BLaER1 treated with 17β-estradiol and CSF1 and Interleukin-3, amounts not matched to agents 10 nM and 100 nM (cell line): ENCODE measurements around the gene NUDC.

Source experiments
- H3K27ac ChIP-seq, 11 experiments: shearing (Covaris generic); formaldehyde crosslinking; 2 replicates each; pipeline ENCODE4 v1.8.1; 2022
- H3K27me3 ChIP-seq, 11 experiments: shearing (Covaris generic); formaldehyde crosslinking; 2 replicates each; pipeline ENCODE4 v1.8.1; 2022
- H3K36me3 ChIP-seq, 11 experiments: shearing (Covaris generic); formaldehyde crosslinking; 2 replicates each; pipeline ENCODE4 v1.8.1; 2022
- H3K4me1 ChIP-seq, 10 experiments: shearing (Covaris generic); formaldehyde crosslinking; 2 replicates each; pipeline ENCODE4 v1.8.1; 2022
- H3K4me2 ChIP-seq, 11 experiments: shearing (Covaris generic); formaldehyde crosslinking; 2 replicates each; pipeline ENCODE4 v1.8.1; 2022
- H3K4me3 ChIP-seq, 10 experiments: shearing (Covaris generic); formaldehyde crosslinking; 2 replicates each; pipeline ENCODE4 v1.8.1; 2022
- H3K9ac ChIP-seq, 11 experiments: shearing (Covaris generic); formaldehyde crosslinking; 2 replicates each; pipeline ENCODE4 v1.8.1; 2022
- H3K9me3 ChIP-seq, 11 experiments: shearing (Covaris generic); formaldehyde crosslinking; replicated peaks in 1 of 11; 2 replicates each; pipeline ENCODE4 v1.8.1; 2022
- H4K20me1 ChIP-seq, 11 experiments: shearing (Covaris generic); formaldehyde crosslinking; 2 replicates each; pipeline ENCODE4 v1.8.1; 2022
- Cebpa-rat ChIP-seq, 11 experiments: shearing (Covaris generic); IDR thresholded peaks; 2 replicates each; pipeline ENCODE4 v1.8.1; 2022

The NUDC gene

GRCh38 chr1:26961826-26962225, 40.3 kb downstream of the NUDC start:
- H4K20me1 ChIP-seq: no peaks in the 10 kb centered on the region
- peak in 4 of 11 experiments; percentile 32 to 80 (median 50); a peak in 5 of 22 replicates for TF ChIP-seq Cebpa-rat (IDR thresholded peaks at IDR 0.05)
- H3K27ac ChIP-seq: peak overlapping the region in 7 of 11 experiments; percentile 36 to 76 (median 50); a peak in 13 of 22 replicates
- peak overlapping the region in 10 of 11 experiments; percentile 9 to 82 (median 65); a peak in 17 of 22 replicates for H3K4me2 ChIP-seq
- H3K9ac ChIP-seq: peak overlapping the region in 3 of 11 experiments; percentile 6 to 55 (median 14); a peak in 2 of 22 replicates
- H3K27me3 ChIP-seq: peaks cover 32 to 48% (median 40%) of the 10 kb centered on the region in 11 experiments
- H3K4me3 ChIP-seq: no peak overlapping the region
- H3K9me3 ChIP-seq: peaks cover 0 to 4% (median 0%) of the 10 kb centered on the region in 11 experiments; a peak in 3 of 22 replicates
- no peaks in the 10 kb centered on the region for H3K36me3 ChIP-seq
- H3K4me1 ChIP-seq: peaks cover 18 to 71% (median 55%) of the 10 kb centered on the region in 10 experiments

DNA sequence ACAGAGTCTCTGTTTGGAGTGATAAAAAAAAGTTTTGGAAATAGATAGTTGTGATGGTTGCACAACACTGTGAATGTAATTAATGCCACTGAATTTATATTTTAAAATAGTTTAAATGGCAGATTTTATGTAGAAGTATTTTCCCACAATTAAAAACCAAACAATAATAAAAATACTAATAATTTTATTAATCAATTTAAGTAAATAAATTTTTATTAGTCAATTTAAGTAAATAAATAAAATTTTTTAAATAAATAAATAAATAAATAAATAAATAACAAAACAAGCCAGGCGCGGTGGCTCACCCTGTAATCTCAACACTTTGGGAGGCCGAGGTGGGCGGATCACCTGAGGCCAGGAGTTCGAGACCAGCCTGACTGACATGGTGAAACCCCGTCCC, 43.7 kb downstream of the NUDC start:
- H3K4me1 ChIP-seq: peaks cover 12 to 78% (median 59%) of the 10 kb centered on the region in 10 experiments
- TF ChIP-seq Cebpa-rat (IDR thresholded peaks at IDR 0.05): no peak
- peak overlapping the region in 3 of 11 experiments; percentile 72 to 76 (median 72); a peak in 3 of 22 replicates for H3K27ac ChIP-seq
- H3K4me2 ChIP-seq: peak overlapping the region in 3 of 11 experiments; percentile 80 to 82 (median 82); a peak in 2 of 22 replicates
- no peaks in the 10 kb centered on the region for H4K20me1 ChIP-seq
- H3K9me3 ChIP-seq: no peaks in the 10 kb centered on the region
- no peak overlapping the region for H3K9ac ChIP-seq
- H3K4me3 ChIP-seq: no peak overlapping the region
- peaks cover 10 to 23% (median 14%) of the 10 kb centered on the region in 11 experiments for H3K27me3 ChIP-seq
- no peaks in the 10 kb centered on the region for H3K36me3 ChIP-seq

DNA sequence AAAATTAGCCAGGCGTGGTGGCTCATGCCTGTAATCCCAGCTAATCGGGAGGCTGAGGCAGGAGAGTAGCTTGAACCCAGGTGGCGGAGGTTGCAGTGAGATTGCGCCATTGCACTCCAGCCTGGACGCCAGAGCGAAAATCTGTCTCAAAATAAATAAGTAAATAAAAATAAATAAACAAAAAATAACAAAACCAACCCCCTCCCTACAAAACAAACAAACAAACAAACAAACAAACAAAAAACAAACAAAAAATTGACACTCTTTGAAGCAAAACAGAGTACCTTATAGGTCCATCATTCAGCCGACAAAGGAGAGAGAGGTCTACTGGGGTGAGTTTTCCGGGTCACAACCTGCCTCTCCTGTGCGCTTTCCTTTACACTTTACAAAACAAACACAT, 44.1 kb downstream of the NUDC start:
- H3K4me1 ChIP-seq: peaks cover 11 to 78% (median 59%) of the 10 kb centered on the region in 10 experiments
- H3K4me3 ChIP-seq: no peak overlapping the region
- no peaks in the 10 kb centered on the region for H4K20me1 ChIP-seq
- H3K9ac ChIP-seq: no peak overlapping the region
- peaks cover 6 to 18% (median 10%) of the 10 kb centered on the region in 11 experiments for H3K27me3 ChIP-seq
- no peak overlapping the region; a peak in 2 of 22 replicates for H3K4me2 ChIP-seq
- H3K9me3 ChIP-seq: no peaks in the 10 kb centered on the region
- no peak; a peak in 1 of 22 replicates for TF ChIP-seq Cebpa-rat (IDR thresholded peaks at IDR 0.05)
- peak overlapping the region in 1 of 11 experiments; percentile 36; a peak in 2 of 22 replicates for H3K27ac ChIP-seq
- no peaks in the 10 kb centered on the region for H3K36me3 ChIP-seq

GRCh38 chr1:26970810-26971209, 49.3 kb downstream of the NUDC start:
- Histone ChIP-seq H4K20me1 (no peaks in the 10 kb centered on the region), H3K27ac (no peak overlapping the region), H3K4me2 (peak overlapping the region in 6 of 11 experiments; percentile 3 to 39 (median 34); a peak in 11 of 22 replicates), H3K4me1 (peaks cover 10 to 57% (median 46%) of the 10 kb centered on the region in 10 experiments), H3K27me3 (no peaks in the 10 kb centered on the region; a peak in 1 of 22 replicates), H3K9ac (no peak overlapping the region), H3K36me3 (no peaks in the 10 kb centered on the region), H3K4me3 (no peak overlapping the region), H3K9me3 (no peaks in the 10 kb centered on the region)
- no peak for TF ChIP-seq Cebpa-rat (IDR thresholded peaks at IDR 0.05)

- Histone ChIP-seq H3K4me1 (peaks cover 10 to 50% (median 39%) of the 10 kb centered on the region in 10 experiments), H3K4me3 (no peak overlapping the region), H3K9me3 (no peaks in the 10 kb centered on the region), H3K4me2 (peak overlapping the region; percentile 34 to 80 (median 67); a peak in 20 of 22 replicates), H4K20me1 (no peaks in the 10 kb centered on the region), H3K27ac (peak overlapping the region in 7 of 11 experiments; percentile 34 to 69 (median 47); a peak in 13 of 22 replicates), H3K27me3 (no peaks in the 10 kb centered on the region; a peak in 1 of 22 replicates), H3K36me3 (no peaks in the 10 kb centered on the region), H3K9ac (peak overlapping the region in 5 of 11 experiments; percentile 12 to 55 (median 30); a peak in 4 of 22 replicates)
- no peak for TF ChIP-seq Cebpa-rat (IDR thresholded peaks at IDR 0.05)
These were observed 50.0 kb downstream of the NUDC start for GRCh38 chr1:26971590-26971989.

DNA sequence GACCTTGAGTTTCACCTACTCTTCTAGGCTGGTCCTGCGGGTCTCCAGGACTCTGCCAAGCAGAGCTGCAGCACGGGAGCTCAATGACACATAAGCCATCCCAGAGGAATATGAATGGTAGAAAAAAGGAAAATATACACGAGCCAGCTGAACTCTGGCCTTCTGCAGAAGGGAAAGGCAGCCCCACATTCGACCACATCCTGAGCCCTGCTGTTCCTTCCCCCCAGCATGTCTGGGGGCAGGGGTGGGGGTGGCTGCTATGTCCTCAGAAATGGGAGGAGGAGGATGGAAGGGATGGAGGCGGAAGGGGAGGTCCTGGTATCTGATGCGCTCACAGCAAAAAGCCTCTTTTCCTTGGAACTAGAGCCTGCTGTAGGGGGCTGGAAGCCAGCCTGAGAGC, 50.8 kb downstream of the NUDC start:
- Histone ChIP-seq H3K9ac (peak overlapping the region in 6 of 11 experiments; percentile 12 to 55 (median 36); a peak in 8 of 22 replicates), H3K27me3 (no peaks in the 10 kb centered on the region; a peak in 1 of 22 replicates), H3K36me3 (no peaks in the 10 kb centered on the region), H3K27ac (peak overlapping the region in 8 of 11 experiments; percentile 23 to 69 (median 44); a peak in 14 of 22 replicates), H3K4me1 (peaks cover 10 to 42% (median 31%) of the 10 kb centered on the region in 10 experiments), H3K4me2 (peak overlapping the region; percentile 34 to 80 (median 67); a peak in 21 of 22 replicates), H4K20me1 (no peaks in the 10 kb centered on the region), H3K9me3 (no peaks in the 10 kb centered on the region), H3K4me3 (0 out of 20 replicates have a peak overlapping the region, but pooled peaks of 1 of the 10 experiments have one; percentile 4)
- TF ChIP-seq Cebpa-rat (IDR thresholded peaks at IDR 0.05): no peak

GRCh38 chr1:26972821-26973220, 51.3 kb downstream of the NUDC start:
- peak overlapping the region in 5 of 11 experiments; percentile 34 to 69 (median 47); a peak in 10 of 22 replicates for H3K27ac ChIP-seq
- no peak overlapping the region for H3K4me3 ChIP-seq
- H3K9ac ChIP-seq: peak overlapping the region in 2 of 11 experiments; percentile 3 to 43; a peak in 3 of 22 replicates
- H3K27me3 ChIP-seq: no peaks in the 10 kb centered on the region; a peak in 1 of 22 replicates
- peak in 5 of 11 experiments; percentile 13 to 63 (median 46); a peak in 4 of 22 replicates for TF ChIP-seq Cebpa-rat (IDR thresholded peaks at IDR 0.05)
- H3K4me1 ChIP-seq: peaks cover 10 to 39% (median 28%) of the 10 kb centered on the region in 10 experiments
- no peaks in the 10 kb centered on the region for H3K9me3 ChIP-seq
- peak overlapping the region; percentile 34 to 80 (median 67); a peak in 21 of 22 replicates for H3K4me2 ChIP-seq
- H3K36me3 ChIP-seq: no peaks in the 10 kb centered on the region
- H4K20me1 ChIP-seq: no peaks in the 10 kb centered on the region

DNA sequence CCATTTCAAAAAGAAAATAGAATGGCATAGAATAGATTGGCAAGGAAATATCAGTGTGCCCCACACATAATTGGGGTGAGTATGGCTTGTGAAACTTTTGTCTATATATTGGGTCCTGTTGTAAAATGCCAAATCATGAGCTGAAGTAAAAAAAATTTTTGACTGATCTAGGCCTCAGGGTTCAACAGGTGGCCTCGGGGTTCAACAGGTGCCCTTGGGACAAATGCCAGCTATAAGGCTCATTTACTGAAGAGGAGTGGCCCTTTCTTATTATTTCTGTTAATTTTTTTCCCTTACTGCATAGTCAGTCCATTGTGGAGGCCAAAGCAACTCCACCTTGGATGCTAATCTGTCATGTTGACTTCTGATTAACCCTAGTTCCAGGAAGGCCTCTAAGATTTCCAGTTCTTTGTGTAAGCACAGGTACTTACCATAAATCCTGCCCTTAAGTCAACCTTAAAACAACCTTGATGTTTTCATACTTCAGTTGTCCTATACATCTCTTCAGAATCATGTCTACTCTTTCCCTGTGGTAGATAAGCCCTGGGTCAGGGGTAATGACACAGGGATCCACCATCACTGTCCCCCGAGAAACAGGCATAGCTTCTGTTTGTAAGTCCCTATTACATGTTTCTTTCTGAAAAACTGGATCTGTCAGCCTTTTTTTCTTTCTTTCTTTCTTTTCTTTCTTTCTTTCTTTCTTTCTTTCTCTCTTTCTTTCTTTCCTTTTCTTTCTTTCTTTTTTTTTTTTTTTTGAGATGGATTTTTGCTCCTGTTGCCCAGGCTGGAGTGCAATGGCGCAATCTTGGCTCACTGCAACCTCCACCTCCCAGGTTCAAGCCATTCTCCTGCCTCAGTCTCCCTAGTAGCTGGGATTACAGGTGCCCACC, 55.3 kb downstream of the NUDC start:
- H3K4me3 ChIP-seq: no peak overlapping the region
- no peaks in the 10 kb centered on the region for H4K20me1 ChIP-seq
- H3K4me2 ChIP-seq: no peak overlapping the region
- no peak overlapping the region for H3K9ac ChIP-seq
- no peak overlapping the region for H3K27ac ChIP-seq
- H3K36me3 ChIP-seq: no peaks in the 10 kb centered on the region
- H3K9me3 ChIP-seq: no peaks in the 10 kb centered on the region
- no peak for TF ChIP-seq Cebpa-rat (IDR thresholded peaks at IDR 0.05)
- peaks cover 14 to 27% (median 19%) of the 10 kb centered on the region in 10 experiments for H3K4me1 ChIP-seq
- H3K27me3 ChIP-seq: no peaks in the 10 kb centered on the region
